Peyer's patch (tissue), 4 donors: ENCODE data around the gene IGSF5.

ENCODE experiments used
- POLR2A ChIP-seq, 2 donors: fragments of 450-650 bp; IDR thresholded peaks; one replicate each; pipeline ENCODE4 v1.5.1; 2017; ENCODE audit warnings: antibody characterized with exemption in 2 of 2, mild to moderate bottlenecking in 2 of 2, moderate library complexity in 2 of 2
- TF ChIP-seq, protein P1 (sequence below), 6 experiments: fragments of 450-650 bp in 4 of 6; fragments of 200-600 bp in 2 of 6; sonication (generic) in 1 of 6; IDR thresholded peaks; one replicate each; pipeline ENCODE4 v1.5.1; 2017 to 2019; ENCODE audit warnings: antibody characterized with exemption in 6 of 6, mild to moderate bottlenecking in 3 of 6, moderate library complexity in 1 of 6

DNA sequence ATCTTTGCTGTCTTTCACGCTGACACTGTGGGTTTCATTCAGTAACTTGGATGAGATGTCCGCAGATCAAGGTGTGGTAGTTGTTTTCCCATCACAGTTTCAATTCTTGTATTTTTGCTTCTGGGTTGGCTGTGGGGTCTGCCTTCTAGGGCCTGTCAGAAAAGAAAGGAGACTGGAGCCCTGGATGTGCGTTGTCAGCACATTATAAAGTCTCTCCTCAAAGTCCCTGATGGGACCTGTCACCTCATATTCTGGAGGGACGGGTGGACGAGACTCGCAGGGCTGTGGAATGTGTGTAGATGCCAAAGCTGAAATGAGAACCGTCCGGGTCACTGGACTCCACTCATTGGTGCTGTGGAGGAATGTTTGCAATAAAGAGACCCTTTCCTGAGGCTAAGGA is 11.3 kb downstream of the IGSF5 start:
- TF ChIP-seq, protein P1, sequence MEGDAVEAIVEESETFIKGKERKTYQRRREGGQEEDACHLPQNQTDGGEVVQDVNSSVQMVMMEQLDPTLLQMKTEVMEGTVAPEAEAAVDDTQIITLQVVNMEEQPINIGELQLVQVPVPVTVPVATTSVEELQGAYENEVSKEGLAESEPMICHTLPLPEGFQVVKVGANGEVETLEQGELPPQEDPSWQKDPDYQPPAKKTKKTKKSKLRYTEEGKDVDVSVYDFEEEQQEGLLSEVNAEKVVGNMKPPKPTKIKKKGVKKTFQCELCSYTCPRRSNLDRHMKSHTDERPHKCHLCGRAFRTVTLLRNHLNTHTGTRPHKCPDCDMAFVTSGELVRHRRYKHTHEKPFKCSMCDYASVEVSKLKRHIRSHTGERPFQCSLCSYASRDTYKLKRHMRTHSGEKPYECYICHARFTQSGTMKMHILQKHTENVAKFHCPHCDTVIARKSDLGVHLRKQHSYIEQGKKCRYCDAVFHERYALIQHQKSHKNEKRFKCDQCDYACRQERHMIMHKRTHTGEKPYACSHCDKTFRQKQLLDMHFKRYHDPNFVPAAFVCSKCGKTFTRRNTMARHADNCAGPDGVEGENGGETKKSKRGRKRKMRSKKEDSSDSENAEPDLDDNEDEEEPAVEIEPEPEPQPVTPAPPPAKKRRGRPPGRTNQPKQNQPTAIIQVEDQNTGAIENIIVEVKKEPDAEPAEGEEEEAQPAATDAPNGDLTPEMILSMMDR (IDR thresholded peaks at IDR 0.05), result no peak
- TF ChIP-seq POLR2A (IDR thresholded peaks at IDR 0.05), result no peak
